K562 (cell line): ENCODE results near the gene SPATS2L. TPM values are rescaled to one million over a fixed set of nuclear protein-coding genes. Genes with fewer than 3 reads are reported as not detected.
A peak's percentile ranks its signal among the peaks of the same experiment; 100 is the strongest.

Experiments
- EP300 ChIP-seq: IDR thresholded peaks from 2 replicates; pipeline ENCODE4 v1.6.1; 2012; ENCODE audit warnings: low read length, improper control_type of control experiment
- ETV6 ChIP-seq, 3 experiments: fragments of 150-350 bp in 1 of 3; sonication (generic) in 1 of 3; formaldehyde crosslinking in 1 of 3; IDR thresholded peaks; 2 replicates each; pipeline versions ENCODE4 v1.6.1 to v1.8.0; 2014 to 2022; ENCODE audit warnings: borderline replicate concordance in 2 of 3, low read depth in 2 of 3, antibody characterized with exemption in 1 of 3, low read length in 1 of 3, mild to moderate bottlenecking in 1 of 3, missing genetic modification reagents in 1 of 3
- GABPA ChIP-seq: fragments of 200-800 bp; sonication (Bioruptor generic); conservative IDR thresholded peaks from 2 replicates; pipeline ENCODE4 v1.6.1; 2016; ENCODE audit warnings: low read depth, missing genetic modification characterization, missing compliant biosample characterization
- NEUROD1 ChIP-seq: fragments of 150-350 bp; IDR thresholded peaks from 2 replicates; pipeline ENCODE4 v1.6.1; 2014; ENCODE audit warnings: borderline replicate concordance, low read length, low read depth; ENCODE audit not compliant: partially characterized antibody
- NRF1 ChIP-seq, 2 experiments: fragments of 450-650 bp; IDR thresholded peaks in 1 of 2; conservative IDR thresholded peaks in 1 of 2; 2 replicates each; pipeline ENCODE4 v1.6.1; 2014; ENCODE audit warnings: mild to moderate bottlenecking in 2 of 2
- PHF8 ChIP-seq: fragments of 200-600 bp; sonication (generic); IDR thresholded peaks from 2 replicates; pipeline ENCODE4 v1.6.1; 2012; ENCODE audit warnings: mixed run types, mild to moderate bottlenecking, inconsistent platforms, low read length, moderate library complexity, borderline replicate concordance
- POLR2G ChIP-seq: fragments of 200-400 bp; formaldehyde crosslinking; IDR thresholded peaks from 2 replicates; pipeline ENCODE4 v1.6.1; 2017; ENCODE audit warnings: low read depth, mild to moderate bottlenecking, antibody characterized with exemption, low read length, moderate library complexity
- RB1 ChIP-seq: fragments of 450-650 bp; IDR thresholded peaks from 2 replicates; pipeline ENCODE4 v1.6.1; 2017; ENCODE audit warnings: low read depth, mild to moderate bottlenecking
- U2AF2 ChIP-seq: fragments of 200-400 bp; formaldehyde crosslinking; optimal IDR thresholded peaks from 2 replicates; pipeline ENCODE3; 2017; ENCODE audit warnings: low read depth, mild to moderate bottlenecking, low read length
- ZKSCAN3 ChIP-seq: fragments of 250-450 bp; sonication (Bioruptor Pico); IDR thresholded peaks from 2 replicates; pipeline ENCODE4 v1.4.0; 2020
- ZNF143 ChIP-seq: sonication (generic); formaldehyde crosslinking; IDR thresholded peaks from 2 replicates; pipeline ENCODE4 v1.9.0; 2022; ENCODE audit warnings: mild to moderate bottlenecking, missing genetic modification reagents
- ZNF311 ChIP-seq: fragments of 250-450 bp; sonication (Bioruptor Pico); IDR thresholded peaks from 2 replicates; pipeline ENCODE4 v1.4.0; 2020; ENCODE audit warnings: mild to moderate bottlenecking, moderate library complexity
- polyA plus RNA-seq, 8 experiments: library from polyadenylated mRNA; depleted of rRNA in 4 of 8; stranded (reverse) in 5 of 8; unstranded in 3 of 8; fragments of >200 nt; fragmentation: Nextera tagmentation in 2 of 8; fragmentation: Illumina TruSeq in 1 of 8; extraction: Ambion mirVana in 2 of 8; extraction: Trizol in 1 of 8; gene quantifications; 2 replicates each; pipeline versions ENCODE4 v1.2.1 to v1.2.3, GENCODE V29; 2011 to 2014; ENCODE audit warnings: inconsistent platforms in 1 of 8, missing spikeins in 1 of 8
- total RNA-seq, 7 experiments: library from RNA; depleted of rRNA in 6 of 7; stranded (reverse); fragments of >200 nt in 6 of 7; fragmentation: Illumina TruSeq in 2 of 7; extraction: Trizol in 2 of 7; gene quantifications; 2 replicates each; pipeline versions ENCODE4 v1.2.1 to v1.2.3, GENCODE V29; 2011 to 2021; ENCODE audit warnings: low replicate concordance in 1 of 7
- TF ChIP-seq, protein P1 (sequence below): sonication (generic); formaldehyde crosslinking; IDR thresholded peaks from 2 replicates; pipeline ENCODE4 v1.8.0; 2022; ENCODE audit warnings: mild to moderate bottlenecking, missing genetic modification reagents
- TF ChIP-seq, protein P2 (sequence below): sonication (generic); formaldehyde crosslinking; IDR thresholded peaks from 2 replicates; pipeline ENCODE4 v1.8.0; 2022; ENCODE audit warnings: mild to moderate bottlenecking, missing genetic modification reagents
- TF ChIP-seq, protein P3 (sequence below), 3 experiments: fragments of 200-800 bp in 1 of 3; fragments of 250-450 bp in 1 of 3; fragments of 450-650 bp in 1 of 3; sonication (Bioruptor Pico) in 1 of 3; sonication (Bioruptor generic) in 1 of 3; formaldehyde crosslinking in 1 of 3; IDR thresholded peaks; 2 replicates each; pipeline versions ENCODE4 v1.6.1 to v1.8.0; 2016 to 2022; ENCODE audit warnings: mild to moderate bottlenecking in 2 of 3, missing genetic modification characterization in 2 of 3, missing compliant biosample characterization in 1 of 3, moderate library complexity in 1 of 3
- TF ChIP-seq, protein P4 (sequence below): fragments of 450-650 bp; formaldehyde crosslinking; IDR thresholded peaks from 2 replicates; pipeline ENCODE4 v1.4.0; 2022; ENCODE audit warnings: mild to moderate bottlenecking, moderate library complexity

Gene SPATS2L
- total and polyA plus RNA-seq, 9 of the 15 experiments (the other 6 are each of a cell fraction or from before 2014, with no cell fraction given), result 11.3 to 41.5 (median 24.9) TPM

DNA sequence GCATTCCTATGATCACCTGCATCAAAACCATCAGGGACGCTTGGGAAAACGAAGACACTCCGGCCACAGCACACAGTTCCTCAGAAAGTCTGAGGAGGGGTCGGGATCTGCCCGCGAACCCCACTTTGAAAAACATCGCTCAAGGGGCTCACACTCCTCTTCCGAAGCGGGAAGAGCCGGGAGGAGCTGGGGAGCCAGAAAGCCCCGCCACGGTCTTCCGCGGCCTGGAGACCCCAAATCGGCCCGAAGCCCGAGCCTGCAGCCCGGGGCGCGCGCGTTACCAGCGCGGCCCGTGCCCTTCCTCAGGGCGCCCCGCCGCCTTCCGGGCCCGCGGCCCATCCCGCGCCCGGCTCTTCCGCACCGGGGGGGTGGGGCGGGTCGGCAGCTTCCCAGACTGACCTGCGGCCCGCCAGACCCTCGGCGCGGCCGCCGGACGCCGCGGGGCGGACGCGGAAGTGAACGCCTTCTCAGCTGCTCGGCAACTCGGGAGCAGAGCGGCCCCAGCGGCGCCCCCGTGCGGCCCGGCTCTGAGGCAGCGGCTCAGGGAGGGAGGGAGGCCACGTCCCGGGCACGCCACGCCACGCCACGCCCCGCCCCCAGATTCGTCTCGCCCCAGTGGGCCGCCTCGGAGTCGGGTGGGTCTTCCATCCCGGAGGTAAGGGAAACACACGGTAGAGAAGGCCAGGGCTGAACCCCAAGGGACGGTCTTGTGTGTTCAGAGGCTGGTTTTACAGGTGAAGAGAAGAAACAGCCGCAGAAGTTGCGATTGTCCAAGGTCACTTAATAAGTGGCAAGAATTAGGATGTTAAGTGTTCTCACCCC, 203.3 kb downstream of the SPATS2L start, which contains the start of gene KCTD18 (continued):
- TF ChIP-seq, protein P1, sequence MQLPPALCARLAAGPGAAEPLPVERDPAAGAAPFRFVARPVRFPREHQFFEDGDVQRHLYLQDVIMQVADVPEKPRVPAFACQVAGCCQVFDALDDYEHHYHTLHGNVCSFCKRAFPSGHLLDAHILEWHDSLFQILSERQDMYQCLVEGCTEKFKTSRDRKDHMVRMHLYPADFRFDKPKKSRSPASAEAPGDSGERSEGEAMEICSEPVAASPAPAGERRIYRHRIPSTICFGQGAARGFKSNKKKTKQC (CRISPR knock-in tag), result no peak
- TF ChIP-seq ZNF311 (CRISPR knock-in tag), result no peak
- peak; percentile 61 to 73; a peak in 2 of 4 replicates for TF ChIP-seq ETV6 (IDR thresholded peaks at IDR 0.05; ENCODE audit: borderline replicate concordance in 1 of 2, low read depth in 2 of 2, low read length in 1 of 2)
- TF ChIP-seq ETV6 (CRISPR knock-in tag; IDR thresholded peaks at IDR 0.05; ENCODE audit: borderline replicate concordance), result no peak
- no peak for TF ChIP-seq ZKSCAN3
- TF ChIP-seq, protein P2, sequence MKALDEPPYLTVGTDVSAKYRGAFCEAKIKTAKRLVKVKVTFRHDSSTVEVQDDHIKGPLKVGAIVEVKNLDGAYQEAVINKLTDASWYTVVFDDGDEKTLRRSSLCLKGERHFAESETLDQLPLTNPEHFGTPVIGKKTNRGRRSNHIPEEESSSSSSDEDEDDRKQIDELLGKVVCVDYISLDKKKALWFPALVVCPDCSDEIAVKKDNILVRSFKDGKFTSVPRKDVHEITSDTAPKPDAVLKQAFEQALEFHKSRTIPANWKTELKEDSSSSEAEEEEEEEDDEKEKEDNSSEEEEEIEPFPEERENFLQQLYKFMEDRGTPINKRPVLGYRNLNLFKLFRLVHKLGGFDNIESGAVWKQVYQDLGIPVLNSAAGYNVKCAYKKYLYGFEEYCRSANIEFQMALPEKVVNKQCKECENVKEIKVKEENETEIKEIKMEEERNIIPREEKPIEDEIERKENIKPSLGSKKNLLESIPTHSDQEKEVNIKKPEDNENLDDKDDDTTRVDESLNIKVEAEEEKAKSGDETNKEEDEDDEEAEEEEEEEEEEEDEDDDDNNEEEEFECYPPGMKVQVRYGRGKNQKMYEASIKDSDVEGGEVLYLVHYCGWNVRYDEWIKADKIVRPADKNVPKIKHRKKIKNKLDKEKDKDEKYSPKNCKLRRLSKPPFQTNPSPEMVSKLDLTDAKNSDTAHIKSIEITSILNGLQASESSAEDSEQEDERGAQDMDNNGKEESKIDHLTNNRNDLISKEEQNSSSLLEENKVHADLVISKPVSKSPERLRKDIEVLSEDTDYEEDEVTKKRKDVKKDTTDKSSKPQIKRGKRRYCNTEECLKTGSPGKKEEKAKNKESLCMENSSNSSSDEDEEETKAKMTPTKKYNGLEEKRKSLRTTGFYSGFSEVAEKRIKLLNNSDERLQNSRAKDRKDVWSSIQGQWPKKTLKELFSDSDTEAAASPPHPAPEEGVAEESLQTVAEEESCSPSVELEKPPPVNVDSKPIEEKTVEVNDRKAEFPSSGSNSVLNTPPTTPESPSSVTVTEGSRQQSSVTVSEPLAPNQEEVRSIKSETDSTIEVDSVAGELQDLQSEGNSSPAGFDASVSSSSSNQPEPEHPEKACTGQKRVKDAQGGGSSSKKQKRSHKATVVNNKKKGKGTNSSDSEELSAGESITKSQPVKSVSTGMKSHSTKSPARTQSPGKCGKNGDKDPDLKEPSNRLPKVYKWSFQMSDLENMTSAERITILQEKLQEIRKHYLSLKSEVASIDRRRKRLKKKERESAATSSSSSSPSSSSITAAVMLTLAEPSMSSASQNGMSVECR, result peak; percentile 80
- peak; percentile 35 to 49; a peak in 2 of 4 replicates for TF ChIP-seq NRF1 (conservative IDR thresholded peaks at IDR 0.05 in 1 of 2, IDR thresholded peaks at IDR 0.05 in 1 of 2)
- TF ChIP-seq, protein P3, sequence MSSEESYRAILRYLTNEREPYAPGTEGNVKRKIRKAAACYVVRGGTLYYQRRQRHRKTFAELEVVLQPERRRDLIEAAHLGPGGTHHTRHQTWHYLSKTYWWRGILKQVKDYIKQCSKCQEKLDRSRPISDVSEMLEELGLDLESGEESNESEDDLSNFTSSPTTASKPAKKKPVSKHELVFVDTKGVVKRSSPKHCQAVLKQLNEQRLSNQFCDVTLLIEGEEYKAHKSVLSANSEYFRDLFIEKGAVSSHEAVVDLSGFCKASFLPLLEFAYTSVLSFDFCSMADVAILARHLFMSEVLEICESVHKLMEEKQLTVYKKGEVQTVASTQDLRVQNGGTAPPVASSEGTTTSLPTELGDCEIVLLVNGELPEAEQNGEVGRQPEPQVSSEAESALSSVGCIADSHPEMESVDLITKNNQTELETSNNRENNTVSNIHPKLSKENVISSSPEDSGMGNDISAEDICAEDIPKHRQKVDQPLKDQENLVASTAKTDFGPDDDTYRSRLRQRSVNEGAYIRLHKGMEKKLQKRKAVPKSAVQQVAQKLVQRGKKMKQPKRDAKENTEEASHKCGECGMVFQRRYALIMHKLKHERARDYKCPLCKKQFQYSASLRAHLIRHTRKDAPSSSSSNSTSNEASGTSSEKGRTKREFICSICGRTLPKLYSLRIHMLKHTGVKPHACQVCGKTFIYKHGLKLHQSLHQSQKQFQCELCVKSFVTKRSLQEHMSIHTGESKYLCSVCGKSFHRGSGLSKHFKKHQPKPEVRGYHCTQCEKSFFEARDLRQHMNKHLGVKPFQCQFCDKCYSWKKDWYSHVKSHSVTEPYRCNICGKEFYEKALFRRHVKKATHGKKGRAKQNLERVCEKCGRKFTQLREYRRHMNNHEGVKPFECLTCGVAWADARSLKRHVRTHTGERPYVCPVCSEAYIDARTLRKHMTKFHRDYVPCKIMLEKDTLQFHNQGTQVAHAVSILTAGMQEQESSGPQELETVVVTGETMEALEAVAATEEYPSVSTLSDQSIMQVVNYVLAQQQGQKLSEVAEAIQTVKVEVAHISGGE (CRISPR knock-in tag; IDR thresholded peaks at IDR 0.05), result peak in 2 of 3 experiments; percentile 50 to 85; a peak in 3 of 6 replicates
- peak; percentile 50 for TF ChIP-seq NEUROD1
- TF ChIP-seq POLR2G, result peak; percentile 90
- peak; percentile 82 for TF ChIP-seq RB1
- TF ChIP-seq ZNF143, result peak; percentile 34; the same call in 1 of the 2 replicates
- no peak for TF ChIP-seq U2AF2
- TF ChIP-seq, protein P4, sequence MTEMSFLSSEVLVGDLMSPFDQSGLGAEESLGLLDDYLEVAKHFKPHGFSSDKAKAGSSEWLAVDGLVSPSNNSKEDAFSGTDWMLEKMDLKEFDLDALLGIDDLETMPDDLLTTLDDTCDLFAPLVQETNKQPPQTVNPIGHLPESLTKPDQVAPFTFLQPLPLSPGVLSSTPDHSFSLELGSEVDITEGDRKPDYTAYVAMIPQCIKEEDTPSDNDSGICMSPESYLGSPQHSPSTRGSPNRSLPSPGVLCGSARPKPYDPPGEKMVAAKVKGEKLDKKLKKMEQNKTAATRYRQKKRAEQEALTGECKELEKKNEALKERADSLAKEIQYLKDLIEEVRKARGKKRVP (CRISPR knock-in tag), result no peak
- no peak for TF ChIP-seq EP300
- TF ChIP-seq GABPA (tag), result peak; percentile 75
- peak; percentile 92 for TF ChIP-seq PHF8
